Transverse colon (tissue), 4 donors: ENCODE results near the gene DDR2. TPM values are rescaled to one million over a fixed set of nuclear protein-coding genes. Genes with fewer than 3 reads are reported as not detected.

ENCODE experiments used
- DNase-seq: peaks from one replicate; pipeline ENCODE4 v3.0.0-alpha.2; 2019
- H3K27ac ChIP-seq, 4 donors: fragments of 200-600 bp; sonication (generic); 2 replicates each; pipeline ENCODE4 v1.5.1; 2016 to 2018; ENCODE audit warnings: inconsistent platforms in 4 of 4
- H3K27me3 ChIP-seq: fragments of 200-600 bp; sonication (generic); 2 replicates; pipeline ENCODE4 v1.5.1; 2017; ENCODE audit warnings: inconsistent platforms
- H3K36me3 ChIP-seq, 4 donors: fragments of 200-600 bp; sonication (generic); 2 replicates each; pipeline ENCODE4 v1.5.1; 2017 to 2019; ENCODE audit warnings: inconsistent platforms in 4 of 4
- H3K4me1 ChIP-seq, 4 donors: fragments of 200-600 bp; sonication (generic); 2 replicates each; pipeline ENCODE4 v1.5.1; 2017 to 2020; ENCODE audit warnings: inconsistent platforms in 4 of 4
- H3K4me3 ChIP-seq, 4 donors: fragments of 200-600 bp; sonication (generic); 1 replicate in 1 of 4; 2 replicates in 3 of 4; pipeline versions ENCODE4 v1.5.1 to v1.6.1; 2017 to 2019; ENCODE audit warnings: inconsistent platforms in 4 of 4
- H3K9me3 ChIP-seq, 2 donors: fragments of 200-600 bp; sonication (generic); 2 replicates each; pipeline ENCODE4 v1.5.1; 2017 to 2019; ENCODE audit warnings: inconsistent platforms in 2 of 2
- EP300 ChIP-seq: sonication (generic); formaldehyde crosslinking; IDR thresholded peaks from one replicate; pipeline ENCODE4 v1.6.1; 2017; ENCODE audit warnings: antibody characterized with exemption, low read depth
- POLR2A ChIP-seq: fragments of 450-650 bp; IDR thresholded peaks from one replicate; pipeline ENCODE4 v1.6.1; 2016; ENCODE audit warnings: antibody characterized with exemption, mild to moderate bottlenecking, moderate library complexity
- POLR2AphosphoS5 ChIP-seq, 3 donors: sonication (generic); formaldehyde crosslinking; IDR thresholded peaks; one replicate each; pipeline ENCODE4 v1.6.1; 2016; ENCODE audit warnings: antibody characterized with exemption in 3 of 3
- WGBS, 2 donors: methylation state at CpG; one replicate each; pipeline ENCODE4 v1.1.5; 2018; ENCODE audit warnings: low coverage in 1 of 2; 5-methylcytosine and 5-hydroxymethylcytosine counted together
- in situ Hi-C, 4 donors: fragments of 200-750 bp; cut with MboI; loops; one replicate each; pipeline versions ENCODE4 v1.15.0 to v1.15.1; 2017; ENCODE audit warnings: low sequenced_read_pairs in 3 of 4, low pct_ligation_motif_present in 1 of 4, low pct_unique_long_range_greater_than_20kb in 1 of 4
- intact Hi-C: fragments of 100-400 bp; cut with DNase I; formaldehyde crosslinking; loops from one replicate; pipeline ENCODE4 v1.15.1; 2023; ENCODE audit warnings: low total_unique reads
- total RNA-seq, 4 donors: library from RNA; depleted of rRNA; stranded (reverse); fragments of >200 nt; gene quantifications; one replicate each; pipeline ENCODE4 v1.1.0, GENCODE V29; 2016
- TF ChIP-seq, protein P1 (sequence below), 5 experiments: fragments of 200-600 bp in 3 of 5; fragments of 450-650 bp in 2 of 5; sonication (generic) in 3 of 5; IDR thresholded peaks; 1 replicate in 2 of 5; 2 replicates in 3 of 5; pipeline ENCODE4 v1.5.1; 2016 to 2017; ENCODE audit warnings: antibody characterized with exemption in 5 of 5, inconsistent platforms in 3 of 5, mild to moderate bottlenecking in 2 of 5, moderate library complexity in 1 of 5

The DDR2 gene
- total RNA-seq, 4 donors from 2014 or later = 33.3 to 54.1 (median 42.2) TPM

DNA sequence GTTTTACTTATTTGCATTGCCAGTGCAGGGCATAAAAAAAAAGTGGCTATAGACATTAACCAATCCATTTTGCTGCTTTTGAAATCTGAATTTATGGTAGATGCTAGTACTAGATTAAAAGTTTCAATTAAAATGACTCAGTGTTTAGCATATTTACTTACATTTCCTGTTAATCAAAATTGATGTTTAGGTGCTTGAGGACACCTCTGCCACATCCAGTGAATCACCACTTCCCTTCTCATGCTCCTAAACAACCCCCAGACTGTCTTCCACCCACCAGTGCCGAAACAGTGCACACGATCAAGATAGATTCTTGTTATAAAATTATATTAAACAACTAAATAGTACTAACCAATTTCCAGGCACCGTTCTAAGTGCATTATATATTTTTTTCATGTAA lies 191.0 kb downstream of the DDR2 start:
- TF ChIP-seq POLR2A (no peak), EP300 (no peak), POLR2AphosphoS5 (IDR thresholded peaks at IDR 0.05) (no peak)
- TF ChIP-seq, protein P1, sequence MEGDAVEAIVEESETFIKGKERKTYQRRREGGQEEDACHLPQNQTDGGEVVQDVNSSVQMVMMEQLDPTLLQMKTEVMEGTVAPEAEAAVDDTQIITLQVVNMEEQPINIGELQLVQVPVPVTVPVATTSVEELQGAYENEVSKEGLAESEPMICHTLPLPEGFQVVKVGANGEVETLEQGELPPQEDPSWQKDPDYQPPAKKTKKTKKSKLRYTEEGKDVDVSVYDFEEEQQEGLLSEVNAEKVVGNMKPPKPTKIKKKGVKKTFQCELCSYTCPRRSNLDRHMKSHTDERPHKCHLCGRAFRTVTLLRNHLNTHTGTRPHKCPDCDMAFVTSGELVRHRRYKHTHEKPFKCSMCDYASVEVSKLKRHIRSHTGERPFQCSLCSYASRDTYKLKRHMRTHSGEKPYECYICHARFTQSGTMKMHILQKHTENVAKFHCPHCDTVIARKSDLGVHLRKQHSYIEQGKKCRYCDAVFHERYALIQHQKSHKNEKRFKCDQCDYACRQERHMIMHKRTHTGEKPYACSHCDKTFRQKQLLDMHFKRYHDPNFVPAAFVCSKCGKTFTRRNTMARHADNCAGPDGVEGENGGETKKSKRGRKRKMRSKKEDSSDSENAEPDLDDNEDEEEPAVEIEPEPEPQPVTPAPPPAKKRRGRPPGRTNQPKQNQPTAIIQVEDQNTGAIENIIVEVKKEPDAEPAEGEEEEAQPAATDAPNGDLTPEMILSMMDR (IDR thresholded peaks at IDR 0.05) = no peak
- no peak for DNase-seq
- H3K4me1 ChIP-seq = peaks cover 0 to 11% (median 6%) of the 10 kb centered on the region in 4 donors
- H3K9me3 ChIP-seq = no peaks in the 10 kb centered on the region
- H3K36me3 ChIP-seq = no peaks in the 10 kb centered on the region
- H3K4me3 ChIP-seq = no peak overlapping the region
- no peak overlapping the region for H3K27ac ChIP-seq
- WGBS, 2 donors = 73 to 77% methylated on average over 3 of the region's 3 CpGs
- H3K27me3 ChIP-seq = peaks cover 39% of the 10 kb centered on the region
- intact Hi-C loops (no loop called here), in situ Hi-C loops (no loop called here)

DNA sequence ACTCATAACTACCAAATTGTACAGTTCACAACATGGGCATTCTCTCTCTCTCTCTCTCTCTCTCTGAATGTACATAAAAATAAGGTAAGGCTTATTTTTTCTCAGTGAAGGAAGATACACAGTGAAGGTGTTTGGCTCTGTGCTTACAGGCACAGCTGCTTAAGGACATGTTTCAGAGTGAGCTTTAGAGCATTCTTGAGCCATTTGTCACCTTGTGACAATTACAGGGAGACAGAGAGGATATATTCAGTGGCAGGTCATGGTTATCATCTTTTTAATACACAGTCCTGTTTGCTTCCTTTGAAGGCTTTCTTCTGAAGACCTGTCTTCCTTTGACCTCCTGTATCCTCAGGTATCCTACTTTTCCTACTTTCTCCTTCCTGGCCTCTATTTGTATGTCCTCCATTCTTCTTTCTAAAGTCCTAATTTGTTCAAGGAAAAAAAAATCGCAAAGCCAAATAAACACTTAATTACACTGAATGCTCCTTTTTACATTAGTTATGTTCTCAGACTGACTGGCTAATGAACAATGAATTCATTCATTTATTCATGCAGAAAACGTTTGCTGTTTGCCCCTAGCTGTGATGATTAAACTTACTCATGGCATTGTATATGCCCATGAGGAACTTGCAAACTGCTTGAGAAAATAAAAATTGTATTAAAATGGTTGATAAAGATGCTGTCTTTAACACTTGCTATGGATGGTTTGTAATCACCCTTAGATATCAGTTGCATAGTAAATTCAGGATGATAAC lies 191.7 kb downstream of the DDR2 start:
- intact Hi-C loops = no loop called here
- DNase-seq = no peak
- WGBS, 2 donors = 59 to 74% methylated on average over 2 of the region's 2 CpGs
- in situ Hi-C loops = no loop called here
- H3K9me3 ChIP-seq = no peaks in the 10 kb centered on the region
- H3K4me3 ChIP-seq = no peak overlapping the region
- H3K27me3 ChIP-seq = peaks cover 39% of the 10 kb centered on the region
- H3K27ac ChIP-seq = no peak overlapping the region
- H3K36me3 ChIP-seq = no peaks in the 10 kb centered on the region
- TF ChIP-seq, protein P1 (IDR thresholded peaks at IDR 0.05) = no peak
- TF ChIP-seq POLR2A = no peak
- no peak for TF ChIP-seq POLR2AphosphoS5 (IDR thresholded peaks at IDR 0.05)
- peaks cover 0 to 11% (median 6%) of the 10 kb centered on the region in 4 donors for H3K4me1 ChIP-seq

DNA sequence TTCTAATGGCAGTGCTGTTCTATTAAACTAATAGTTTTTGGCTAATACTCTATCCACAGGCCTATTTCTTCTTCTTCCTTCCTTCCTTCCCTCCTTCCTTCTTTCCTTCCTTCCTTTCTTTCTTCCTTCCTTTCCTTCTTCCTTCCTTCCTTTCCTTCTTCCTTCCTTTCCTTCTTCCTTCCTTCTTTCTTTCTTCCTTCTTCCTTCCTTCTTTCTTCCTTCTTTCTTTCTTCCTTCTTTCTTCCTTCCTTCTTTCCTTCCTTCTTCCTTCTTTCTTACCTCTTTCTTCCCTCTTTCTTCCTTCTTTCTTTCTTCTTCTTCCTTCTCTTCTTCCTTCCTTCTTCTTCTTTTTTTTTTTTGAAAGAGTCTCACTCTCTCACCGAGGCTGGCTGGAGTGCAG lies 197.0 kb downstream of the DDR2 start:
- Histone ChIP-seq H3K9me3 (no peaks in the 10 kb centered on the region), H3K27ac (no peak overlapping the region), H3K27me3 (peaks cover 8% of the 10 kb centered on the region), H3K4me3 (no peak overlapping the region), H3K36me3 (no peaks in the 10 kb centered on the region), H3K4me1 (no peaks in the 10 kb centered on the region)
- TF ChIP-seq POLR2A (no peak), POLR2AphosphoS5 (IDR thresholded peaks at IDR 0.05) (no peak), EP300 (no peak)
- TF ChIP-seq, protein P1 (IDR thresholded peaks at IDR 0.05) = no peak
- no peak for DNase-seq
- 67 to 100% methylated on average over 1 of the region's 1 CpG for whole genome bisulfite sequencing, 2 donors
- in situ Hi-C loops (no loop called here), intact Hi-C loops (no loop called here)

DNA sequence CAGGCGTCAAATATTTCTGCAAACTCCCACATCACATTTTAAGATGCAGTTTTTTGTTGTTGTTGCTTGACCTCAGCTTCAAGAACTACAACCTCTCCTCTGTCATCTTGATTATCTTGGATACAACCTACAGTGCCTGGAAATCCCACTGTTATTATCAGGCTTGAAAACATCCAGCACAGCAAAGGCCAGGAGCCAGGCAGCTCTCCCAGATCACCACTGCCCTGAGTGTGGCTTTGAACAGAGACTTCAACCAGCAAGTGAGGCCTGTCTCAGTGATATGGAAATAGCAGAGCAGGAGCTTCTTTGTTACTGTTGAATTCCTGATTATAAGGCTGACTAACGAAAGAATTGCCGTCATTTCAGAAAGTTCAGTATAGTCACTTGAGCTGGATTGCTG lies 200.2 kb downstream of the DDR2 start:
- Histone ChIP-seq H3K27ac (no peak overlapping the region), H3K9me3 (no peaks in the 10 kb centered on the region), H3K4me1 (no peaks in the 10 kb centered on the region), H3K36me3 (no peaks in the 10 kb centered on the region), H3K27me3 (no peaks in the 10 kb centered on the region), H3K4me3 (no peak overlapping the region)
- TF ChIP-seq, protein P1 (IDR thresholded peaks at IDR 0.05) = no peak
- no peak for TF ChIP-seq POLR2A
- TF ChIP-seq EP300 = no peak
- TF ChIP-seq POLR2AphosphoS5 (IDR thresholded peaks at IDR 0.05) = no peak
- no peak for DNase-seq
- in situ Hi-C loops (no loop called here), intact Hi-C loops (no loop called here)
- 86 to 97% methylated on average over 1 to 3 of the region's 3 CpGs for WGBS, 2 donors
